GM18858 (cell line): ENCODE measurements around the gene XPR1.

Experiments
- ATAC-seq: cut with Tn5 transposase; IDR thresholded peaks from one replicate; pipeline ENCODE4 v1.9.1; 2021; ENCODE audit not compliant: unreplicated experiment

Gene XPR1

GRCh38 chr1:180927348-180927747, 295.5 kb downstream of the XPR1 start:
- no peak for ATAC-seq

GRCh38 chr1:180927841-180928240, 296.0 kb downstream of the XPR1 start:
- no peak for ATAC-seq

GRCh38 chr1:180928331-180929230, 296.8 kb downstream of the XPR1 start:
- no peak for ATAC-seq

- no peak for ATAC-seq
Measured at GRCh38 chr1:180929389-180929788, 297.6 kb downstream of the XPR1 start.

GRCh38 chr1:180930687-180931086, 298.9 kb downstream of the XPR1 start:
- ATAC-seq, result no peak

- ATAC-seq, result no peak
Measured at GRCh38 chr1:180931529-180931928, 299.7 kb downstream of the XPR1 start.

- ATAC-seq, result no peak
Measured at GRCh38 chr1:180932378-180932777, 300.6 kb downstream of the XPR1 start.

GRCh38 chr1:180933141-180933540, 301.3 kb downstream of the XPR1 start:
- no peak for ATAC-seq

GRCh38 chr1:180934563-180934962, 302.7 kb downstream of the XPR1 start:
- no peak for ATAC-seq

GRCh38 chr1:180935326-180936109, 303.7 kb downstream of the XPR1 start:
- ATAC-seq, result no peak

GRCh38 chr1:180936110-180937011, 304.5 kb downstream of the XPR1 start:
- no peak for ATAC-seq

GRCh38 chr1:180937012-180937372, 305.2 kb downstream of the XPR1 start:
- ATAC-seq, result no peak

- no peak for ATAC-seq
Measured at GRCh38 chr1:180937624-180938225, 305.9 kb downstream of the XPR1 start.

- ATAC-seq, result no peak
Measured at GRCh38 chr1:180939073-180939710, 307.4 kb downstream of the XPR1 start.

- no peak for ATAC-seq
Measured at GRCh38 chr1:180939711-180940103, 307.9 kb downstream of the XPR1 start.
